ENCODE measurements around the gene NAALADL2.

- TF ChIP-seq REST (IDR thresholded peaks at IDR 0.05) = no peak
- TF ChIP-seq CTCF (IDR thresholded peaks at IDR 0.05) = no peak
- TF ChIP-seq MAFK (IDR thresholded peaks at IDR 0.05; ENCODE audit: partially characterized antibody) = no peak
These were observed 792.6 kb downstream of the NAALADL2 start for GRCh38 chr3:175651716-175652115.

Measured in A549 (cell line).